ENCODE data around the gene SLC24A3. TPM values are rescaled to one million over a fixed set of nuclear protein-coding genes. Genes with fewer than 3 reads are reported as not detected.

Gene SLC24A3
- total RNA-seq, 1 donor from 2014 or later = 13.1 TPM

GRCh38 chr20:19431906-19432305 lies 219.5 kb downstream of the SLC24A3 start:
- Histone ChIP-seq H3K36me3 (no peaks in the 10 kb centered on the region), H3K9me3 (no peaks in the 10 kb centered on the region), H3K4me3 (no peak overlapping the region), H3K27ac (no peak overlapping the region), H3K4me1 (peaks cover 12% of the 10 kb centered on the region), H3K27me3 (no peaks in the 10 kb centered on the region)
- no peak for ATAC-seq
- DNase-seq = no peak
- no peak for TF ChIP-seq CTCF (IDR thresholded peaks at IDR 0.05)
- intact Hi-C loops (cut with DNase I) = no loop called here

GRCh38 chr20:19433371-19434350 lies 221.2 kb downstream of the SLC24A3 start:
- Histone ChIP-seq H3K27me3 (no peaks in the 10 kb centered on the region), H3K27ac (no peak overlapping the region)
- TF ChIP-seq CTCF (IDR thresholded peaks at IDR 0.05) = no peak

DNA sequence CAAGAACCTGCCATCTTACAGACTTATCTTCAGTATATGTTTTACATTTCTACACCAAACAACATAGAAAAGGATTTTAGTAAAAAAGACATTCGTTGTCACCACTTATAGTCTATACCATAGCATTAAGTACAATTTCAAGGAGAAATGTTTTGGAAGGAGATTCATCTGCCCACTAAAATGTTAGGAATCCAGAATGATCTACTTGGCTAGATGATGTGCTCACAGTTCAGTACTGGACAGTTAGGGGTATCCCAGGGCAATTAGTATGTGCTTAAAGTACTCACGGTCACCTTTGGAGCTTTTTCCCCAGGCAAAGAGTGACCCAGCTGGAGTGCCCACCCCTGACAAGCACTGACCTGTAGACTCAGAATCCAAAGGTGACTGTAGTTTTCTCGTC lies 222.9 kb downstream of the SLC24A3 start:
- TF ChIP-seq CTCF (IDR thresholded peaks at IDR 0.05) = no peak
- Histone ChIP-seq H3K4me1 (peaks cover 3% of the 10 kb centered on the region), H3K4me3 (no peak overlapping the region), H3K27ac (no peak overlapping the region), H3K27me3 (no peaks in the 10 kb centered on the region), H3K9me3 (no peaks in the 10 kb centered on the region), H3K36me3 (no peaks in the 10 kb centered on the region)
- intact Hi-C loops (cut with DNase I) = no loop called here
- DNase-seq (no peak), ATAC-seq (no peak)

More at GRCh38 chr20:19433371-19434350, 221.2 kb downstream of the SLC24A3 start:
- DNase-seq (no peak), ATAC-seq (no peak)
- Histone ChIP-seq H3K36me3 (no peaks in the 10 kb centered on the region), H3K4me1 (peaks cover 3% of the 10 kb centered on the region), H3K9me3 (no peaks in the 10 kb centered on the region), H3K4me3 (no peak overlapping the region)
- intact Hi-C loops (cut with DNase I) = no loop called here

DNA sequence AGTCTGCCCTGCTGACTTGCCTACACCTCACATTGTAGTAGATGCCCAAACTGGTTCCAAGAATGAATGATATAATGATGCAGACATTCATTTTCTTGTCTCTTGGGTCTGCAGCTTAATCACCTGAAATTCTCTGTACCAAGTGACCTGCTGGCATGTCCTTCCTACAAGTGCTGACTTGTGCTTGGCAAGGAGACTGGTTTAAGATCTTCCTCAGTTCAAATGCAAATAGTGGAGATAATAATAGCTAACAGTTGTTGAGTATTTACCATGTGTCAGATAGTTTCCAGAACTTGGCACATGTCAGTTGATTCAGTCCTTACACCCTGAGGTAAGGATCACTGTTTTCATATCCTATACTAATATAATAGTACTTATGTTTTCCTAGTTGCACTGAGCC lies 223.4 kb downstream of the SLC24A3 start:
- intact Hi-C loops (cut with DNase I) = no loop called here
- ATAC-seq (no peak), DNase-seq (no peak)
- H3K27me3 ChIP-seq = no peaks in the 10 kb centered on the region
- H3K9me3 ChIP-seq = no peaks in the 10 kb centered on the region
- no peaks in the 10 kb centered on the region for H3K36me3 ChIP-seq
- no peak for TF ChIP-seq CTCF (IDR thresholded peaks at IDR 0.05)
- no peak overlapping the region for H3K27ac ChIP-seq
- H3K4me1 ChIP-seq = peaks cover 3% of the 10 kb centered on the region
- H3K4me3 ChIP-seq = no peak overlapping the region

GRCh38 chr20:19438488-19438887 lies 226.0 kb downstream of the SLC24A3 start:
- DNase-seq (no peak), ATAC-seq (peak; percentile 40)
- Histone ChIP-seq H3K9me3 (no peaks in the 10 kb centered on the region), H3K27ac (no peak overlapping the region), H3K36me3 (no peaks in the 10 kb centered on the region), H3K4me1 (no peaks in the 10 kb centered on the region), H3K27me3 (no peaks in the 10 kb centered on the region), H3K4me3 (no peak overlapping the region)
- no peak for TF ChIP-seq CTCF (IDR thresholded peaks at IDR 0.05)
- intact Hi-C loops (cut with DNase I) = no loop called here

All from upper lobe of right lung (tissue), 1 donor.